H9 (cell line): ENCODE data around the gene ABHD16B. TPM values are rescaled to one million over a fixed set of nuclear protein-coding genes. Genes with fewer than 3 reads are reported as not detected.

Experiments used
- DNase-seq: peaks from one replicate; pipeline ENCODE4 v3.0.0-alpha.2; 2017
- H2AFZ ChIP-seq: one replicate; pipeline ENCODE4 v1.6.1; 2013; ENCODE audit warnings: mild to moderate bottlenecking, low read length, control low read depth, moderate library complexity
- H2AK5ac ChIP-seq: 2 replicates; pipeline ENCODE4 v1.6.1; 2013; ENCODE audit warnings: low read length, control low read depth, mixed read lengths; ENCODE audit not compliant: insufficient read length
- H2BK120ac ChIP-seq: one replicate; pipeline ENCODE4 v1.6.1; 2013; ENCODE audit warnings: low read depth, mild to moderate bottlenecking, low read length, control low read depth, inconsistent platforms; ENCODE audit not compliant: poor library complexity, severe bottlenecking
- H2BK12ac ChIP-seq: 2 replicates; pipeline ENCODE4 v1.6.1; 2013; ENCODE audit warnings: low read length, control low read depth, mixed read lengths, low read depth; ENCODE audit not compliant: insufficient read length
- H2BK15ac ChIP-seq: 2 replicates; pipeline ENCODE4 v1.6.1; 2013; ENCODE audit warnings: low read depth, low read length, control low read depth
- H2BK20ac ChIP-seq: one replicate; pipeline ENCODE4 v1.6.1; 2013; ENCODE audit warnings: low read depth, mild to moderate bottlenecking, low read length, control low read depth, inconsistent platforms; ENCODE audit not compliant: poor library complexity, severe bottlenecking
- H2BK5ac ChIP-seq: 2 replicates; pipeline ENCODE4 v1.6.1; 2013; ENCODE audit warnings: low read length, control low read depth, mixed read lengths; ENCODE audit not compliant: insufficient read length
- H3K14ac ChIP-seq: 2 replicates; pipeline ENCODE4 v1.6.1; 2013; ENCODE audit warnings: low read length, control low read depth; ENCODE audit not compliant: insufficient read depth
- H3K18ac ChIP-seq: 2 replicates; pipeline ENCODE4 v1.6.1; 2013; ENCODE audit warnings: low read depth, mild to moderate bottlenecking, mixed read lengths, low read length, control low read depth; ENCODE audit not compliant: insufficient read length
- H3K23ac ChIP-seq: 2 replicates; pipeline ENCODE4 v1.6.1; 2013; ENCODE audit warnings: low read length, control low read depth, mixed read lengths, low read depth; ENCODE audit not compliant: insufficient read length
- H3K23me2 ChIP-seq: 2 replicates; pipeline ENCODE4 v1.6.1; 2013; ENCODE audit warnings: low read depth, mild to moderate bottlenecking, mixed read lengths, low read length, control low read depth; ENCODE audit not compliant: insufficient read length, poor library complexity, severe bottlenecking
- H3K27ac ChIP-seq: 2 replicates; pipeline ENCODE4 v1.5.1; 2013; ENCODE audit warnings: low read length, control low read depth, mixed read lengths, low read depth; ENCODE audit not compliant: insufficient read length
- H3K27me3 ChIP-seq: 2 replicates; pipeline ENCODE4 v1.6.1; 2013; ENCODE audit warnings: low read length, control low read depth, inconsistent platforms; ENCODE audit not compliant: insufficient read depth
- H3K4ac ChIP-seq: 2 replicates; pipeline ENCODE4 v1.6.1; 2013; ENCODE audit warnings: low read depth, mild to moderate bottlenecking, control low read depth, inconsistent platforms, low read length, moderate library complexity
- H3K4me1 ChIP-seq: 2 replicates; pipeline ENCODE4 v1.6.1; 2013; ENCODE audit warnings: low read length, control low read depth, inconsistent platforms; ENCODE audit not compliant: insufficient read depth
- H3K4me2 ChIP-seq: 2 replicates; pipeline ENCODE4 v1.6.1; 2013; ENCODE audit warnings: low read length, control low read depth, mixed read lengths; ENCODE audit not compliant: insufficient read length, insufficient read depth
- H3K56ac ChIP-seq: 2 replicates; pipeline ENCODE4 v1.6.1; 2013; ENCODE audit warnings: low read depth, mild to moderate bottlenecking, mixed read lengths, low read length, control low read depth; ENCODE audit not compliant: insufficient read length
- H3K79me1 ChIP-seq: 2 replicates; pipeline ENCODE4 v1.6.1; 2013; ENCODE audit warnings: low read depth, mild to moderate bottlenecking, moderate library complexity, low read length, control low read depth, inconsistent platforms; ENCODE audit not compliant: insufficient read depth, poor library complexity, severe bottlenecking
- H3K79me2 ChIP-seq: 2 replicates; pipeline ENCODE4 v1.6.1; 2013; ENCODE audit warnings: low read length, control low read depth, inconsistent platforms; ENCODE audit not compliant: insufficient read depth
- H3K9ac ChIP-seq: 2 replicates; pipeline ENCODE4 v1.6.1; 2013; ENCODE audit warnings: low read length, control low read depth, mixed read lengths; ENCODE audit not compliant: insufficient read length; ENCODE audit errors: extremely low read depth
- H3K9me3 ChIP-seq: one replicate; pipeline ENCODE4 v1.6.1; 2013; ENCODE audit warnings: low read depth, low read length, inconsistent platforms; ENCODE audit not compliant: control insufficient read depth
- H3T11ph ChIP-seq: one replicate; pipeline ENCODE4 v1.6.1; 2013; ENCODE audit warnings: mild to moderate bottlenecking, low read length, control low read depth, inconsistent platforms
- H4K20me1 ChIP-seq: one replicate; pipeline ENCODE4 v1.6.1; 2013; ENCODE audit not compliant: control insufficient read depth, insufficient read length, insufficient read depth
- H4K5ac ChIP-seq: 2 replicates; pipeline ENCODE4 v1.6.1; 2013; ENCODE audit warnings: low read depth, mild to moderate bottlenecking, mixed read lengths, low read length, control low read depth; ENCODE audit not compliant: insufficient read length
- H4K8ac ChIP-seq: replicated peaks from 2 replicates; pipeline ENCODE4 v1.6.1; 2013; ENCODE audit warnings: low read length, control low read depth, mixed read lengths, low read depth; ENCODE audit not compliant: insufficient read length
- H4K91ac ChIP-seq: 2 replicates; pipeline ENCODE4 v1.6.1; 2013; ENCODE audit warnings: low read depth, mild to moderate bottlenecking, moderate library complexity, mixed read lengths, low read length, control low read depth; ENCODE audit not compliant: insufficient read length
- H3K27ac Mint-ChIP-seq, 3 experiments: 2 replicates in 2 of 3; 3 replicates in 1 of 3; pipeline ENCODE4 v1.8.0; 2020 to 2021; ENCODE audit warnings: mixed read lengths in 3 of 3, mild to moderate bottlenecking in 1 of 3, moderate library complexity in 1 of 3
- H3K27me3 Mint-ChIP-seq: 2 replicates; pipeline ENCODE4 v1.8.0; 2021; ENCODE audit warnings: low read depth, mild to moderate bottlenecking, moderate library complexity, mixed read lengths
- H3K36me3 Mint-ChIP-seq, 3 experiments: 2 replicates in 2 of 3; 3 replicates in 1 of 3; pipeline ENCODE4 v1.8.0; 2020 to 2021; ENCODE audit warnings: low read depth in 3 of 3, mixed read lengths in 3 of 3; ENCODE audit not compliant: insufficient read depth in 1 of 3
- H3K4me1 Mint-ChIP-seq, 2 experiments: 2 replicates each; pipeline ENCODE4 v1.8.0; 2020; ENCODE audit warnings: mixed read lengths in 2 of 2
- H3K4me3 Mint-ChIP-seq, 2 experiments: 2 replicates in 1 of 2; 3 replicates in 1 of 2; pipeline ENCODE4 v1.8.0; 2020 to 2021; ENCODE audit warnings: mild to moderate bottlenecking in 2 of 2, mixed read lengths in 2 of 2, moderate library complexity in 1 of 2
- H3K9me3 Mint-ChIP-seq, 2 experiments: 2 replicates in 1 of 2; 3 replicates in 1 of 2; pipeline ENCODE4 v1.8.0; 2020; ENCODE audit warnings: mild to moderate bottlenecking in 2 of 2, mixed read lengths in 2 of 2, moderate library complexity in 1 of 2
- CTCF ChIP-seq: fragments of 200-600 bp; sonication (generic); conservative IDR thresholded peaks from 3 replicates; pipeline ENCODE4 v1.8.0; 2021; ENCODE audit warnings: antibody characterized with exemption, mild to moderate bottlenecking
- WGBS: extraction: QIAGEN DNeasy Blood & Tissue Kit; methylation state at CpG from one replicate; pipeline ENCODE4 v1.1.7; 2013; ENCODE audit warnings: missing lambda C conversion rate, low lambda C conversion rate, mixed read lengths; ENCODE audit not compliant: insufficient read length; ENCODE audit errors: extremely low coverage; 5-methylcytosine and 5-hydroxymethylcytosine counted together
- total RNA-seq: library from RNA; stranded (reverse); gene quantifications from 2 replicates; pipeline ENCODE4 v1.2.1, GENCODE V29; 2021

The ABHD16B gene
- total RNA-seq, 1 experiment from 2014 or later: not detected

- no peak overlapping the region for H4K91ac ChIP-seq
- H3T11ph ChIP-seq: no peak overlapping the region
- H3K4ac ChIP-seq: no peak overlapping the region
- WGBS: no CpG with 5 or more reads among the region's 13 CpGs
- no peaks in the 10 kb centered on the region for H3K79me1 ChIP-seq
- H3K9ac ChIP-seq: no peak overlapping the region
- no peak overlapping the region for H2BK12ac ChIP-seq
- H2BK5ac ChIP-seq: no peak overlapping the region
- H3K9me3 ChIP-seq: no peaks in the 10 kb centered on the region
- H3K27me3 ChIP-seq: no peaks in the 10 kb centered on the region
- H3K4me1 ChIP-seq: no peaks in the 10 kb centered on the region
- no peak overlapping the region for H4K5ac ChIP-seq
- no peak overlapping the region for H4K8ac ChIP-seq
- Mint-ChIP-seq H3K27me3 (peaks cover 4% of the 10 kb centered on the region), H3K27ac (no peak overlapping the region), H3K9me3 (no peaks in the 10 kb centered on the region), H3K4me1 (peaks cover 14 to 33% of the 10 kb centered on the region in 2 experiments), H3K36me3 (no peaks in the 10 kb centered on the region), H3K4me3 (no peak overlapping the region)
- H3K23ac ChIP-seq: no peak overlapping the region
- H3K18ac ChIP-seq: no peak overlapping the region
- TF ChIP-seq CTCF: no peak
- H3K27ac ChIP-seq: no peak overlapping the region
- no peak for DNase-seq
- H4K20me1 ChIP-seq: no peaks in the 10 kb centered on the region
- no peak overlapping the region for H3K56ac ChIP-seq
- H2BK120ac ChIP-seq: no peak overlapping the region
- H3K14ac ChIP-seq: no peak overlapping the region
- no peak overlapping the region for H3K4me2 ChIP-seq
- H2AK5ac ChIP-seq: no peak overlapping the region
- H2AFZ ChIP-seq: no peak overlapping the region
- H2BK15ac ChIP-seq: no peak overlapping the region
- no peaks in the 10 kb centered on the region for H3K79me2 ChIP-seq
- no peak overlapping the region for H2BK20ac ChIP-seq
- H3K23me2 ChIP-seq: no peaks in the 10 kb centered on the region
These were observed 21.7 kb upstream of the ABHD16B start for GRCh38 chr20:63839620-63840019.
